ENCODE measurements around the gene CAMK1D. TPM values are rescaled to one million over a fixed set of nuclear protein-coding genes. Genes with fewer than 3 reads are reported as not detected.

The CAMK1D gene
- total RNA-seq, 1 donor from 2014 or later = 2.3 TPM

DNA sequence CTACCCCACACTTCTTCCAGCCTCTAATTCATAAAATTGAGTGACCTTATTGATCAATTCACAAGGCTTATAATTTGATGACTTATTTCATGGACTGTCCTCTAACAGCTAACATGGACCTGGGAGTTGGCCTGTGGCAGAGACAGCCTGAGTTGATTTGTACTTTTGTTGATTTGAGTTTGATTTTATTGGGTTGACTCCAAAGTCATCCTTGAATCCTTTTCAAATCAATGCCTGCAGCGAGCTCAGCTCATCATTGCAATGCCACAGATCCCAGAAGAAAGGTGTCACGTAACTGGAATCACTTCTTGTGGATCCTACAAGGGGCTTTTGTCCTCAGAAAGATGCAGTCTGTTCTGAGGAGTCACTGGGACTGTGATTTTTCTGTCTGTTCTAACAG lies 138.0 kb downstream of the CAMK1D start:
- Histone ChIP-seq H3K36me3 (ENCODE audit: control insufficient read depth, insufficient read depth, low read length) (no peaks in the 10 kb centered on the region), H3K4me3 (ENCODE audit: low read depth, low read length) (no peak overlapping the region), H3K27me3 (ENCODE audit: control insufficient read depth, insufficient read depth, low read length) (no peaks in the 10 kb centered on the region)
- no peak for DNase-seq (ENCODE audit: low read depth)
- TF ChIP-seq, protein P1, sequence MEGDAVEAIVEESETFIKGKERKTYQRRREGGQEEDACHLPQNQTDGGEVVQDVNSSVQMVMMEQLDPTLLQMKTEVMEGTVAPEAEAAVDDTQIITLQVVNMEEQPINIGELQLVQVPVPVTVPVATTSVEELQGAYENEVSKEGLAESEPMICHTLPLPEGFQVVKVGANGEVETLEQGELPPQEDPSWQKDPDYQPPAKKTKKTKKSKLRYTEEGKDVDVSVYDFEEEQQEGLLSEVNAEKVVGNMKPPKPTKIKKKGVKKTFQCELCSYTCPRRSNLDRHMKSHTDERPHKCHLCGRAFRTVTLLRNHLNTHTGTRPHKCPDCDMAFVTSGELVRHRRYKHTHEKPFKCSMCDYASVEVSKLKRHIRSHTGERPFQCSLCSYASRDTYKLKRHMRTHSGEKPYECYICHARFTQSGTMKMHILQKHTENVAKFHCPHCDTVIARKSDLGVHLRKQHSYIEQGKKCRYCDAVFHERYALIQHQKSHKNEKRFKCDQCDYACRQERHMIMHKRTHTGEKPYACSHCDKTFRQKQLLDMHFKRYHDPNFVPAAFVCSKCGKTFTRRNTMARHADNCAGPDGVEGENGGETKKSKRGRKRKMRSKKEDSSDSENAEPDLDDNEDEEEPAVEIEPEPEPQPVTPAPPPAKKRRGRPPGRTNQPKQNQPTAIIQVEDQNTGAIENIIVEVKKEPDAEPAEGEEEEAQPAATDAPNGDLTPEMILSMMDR (IDR thresholded peaks at IDR 0.05; ENCODE audit: insufficient read depth, low read length, poor library complexity, severe bottlenecking) = no peak

DNA sequence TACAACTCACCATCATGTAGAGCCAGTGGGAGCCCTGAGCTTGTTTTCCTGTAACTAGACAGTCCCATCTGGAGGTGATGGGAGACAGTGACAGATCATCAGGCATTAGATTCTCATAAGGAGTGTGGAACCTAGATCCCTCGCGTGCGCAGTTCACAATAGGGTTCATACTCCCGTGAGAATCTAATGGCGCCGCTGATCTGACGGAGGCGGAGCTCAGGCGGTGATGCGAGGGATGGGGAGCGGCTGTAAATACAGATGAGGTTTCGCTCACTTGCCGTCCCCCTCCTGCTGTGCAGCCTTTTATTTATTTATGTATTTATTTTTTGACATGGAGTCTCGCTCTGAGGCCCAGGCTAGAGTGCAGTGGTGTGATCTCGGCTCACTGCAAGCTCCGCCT lies 139.3 kb downstream of the CAMK1D start:
- no peak for DNase-seq (ENCODE audit: low read depth)
- Histone ChIP-seq H3K36me3 (ENCODE audit: control insufficient read depth, insufficient read depth, low read length) (no peaks in the 10 kb centered on the region), H3K27me3 (ENCODE audit: control insufficient read depth, insufficient read depth, low read length) (no peaks in the 10 kb centered on the region), H3K4me3 (ENCODE audit: low read depth, low read length) (no peak overlapping the region)
- TF ChIP-seq, protein P1 (IDR thresholded peaks at IDR 0.05; ENCODE audit: insufficient read depth, low read length, poor library complexity, severe bottlenecking) = no peak

DNA sequence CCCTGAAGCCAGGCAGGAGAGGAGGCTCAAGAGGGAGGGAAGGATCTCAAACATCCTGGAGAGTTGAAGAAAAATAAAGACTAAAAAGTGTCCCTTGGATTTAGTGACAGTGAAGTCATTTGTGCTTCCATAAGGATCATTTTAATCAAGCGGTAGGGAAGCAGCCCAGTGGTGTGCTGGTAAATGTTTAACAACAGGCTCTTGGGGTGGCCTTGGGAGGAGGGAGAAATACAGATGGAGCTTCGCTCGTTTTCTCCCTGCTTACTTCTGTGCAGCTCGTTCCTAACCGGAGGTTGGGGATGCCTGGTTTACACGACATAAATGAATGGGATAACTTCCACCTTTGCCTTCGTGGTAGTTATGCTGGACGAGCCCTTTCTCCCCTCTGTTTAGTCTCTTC lies 140.0 kb downstream of the CAMK1D start:
- DNase-seq (ENCODE audit: low read depth) = no peak
- Histone ChIP-seq H3K4me3 (ENCODE audit: low read depth, low read length) (no peak overlapping the region), H3K27me3 (ENCODE audit: control insufficient read depth, insufficient read depth, low read length) (no peaks in the 10 kb centered on the region), H3K36me3 (ENCODE audit: control insufficient read depth, insufficient read depth, low read length) (no peaks in the 10 kb centered on the region)
- TF ChIP-seq, protein P1 (IDR thresholded peaks at IDR 0.05; ENCODE audit: insufficient read depth, low read length, poor library complexity, severe bottlenecking) = no peak

DNA sequence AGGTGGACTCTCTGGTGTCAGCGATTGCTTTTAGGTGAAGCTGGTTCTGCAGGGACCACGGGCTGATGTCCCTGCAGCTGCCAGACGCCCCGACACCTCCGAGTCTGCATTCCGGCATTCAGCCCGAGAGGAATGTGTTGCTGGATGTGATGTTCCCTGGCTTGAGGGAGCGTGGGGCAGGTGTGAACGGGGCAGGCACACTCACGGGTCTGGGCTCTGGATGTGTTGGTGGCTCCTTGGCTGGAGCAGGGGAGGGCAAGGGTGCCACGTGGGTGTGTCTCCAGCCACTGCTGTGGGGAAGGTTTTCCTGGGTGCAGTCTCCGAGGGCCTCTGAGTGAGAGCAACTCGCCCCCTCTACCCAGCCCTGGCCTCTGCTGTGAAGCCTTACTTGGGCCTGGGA lies 140.5 kb downstream of the CAMK1D start:
- no peak for DNase-seq (ENCODE audit: low read depth)
- H3K36me3 ChIP-seq (ENCODE audit: control insufficient read depth, insufficient read depth, low read length) = no peaks in the 10 kb centered on the region
- H3K27me3 ChIP-seq (ENCODE audit: control insufficient read depth, insufficient read depth, low read length) = no peaks in the 10 kb centered on the region
- TF ChIP-seq, protein P1 (IDR thresholded peaks at IDR 0.05; ENCODE audit: insufficient read depth, low read length, poor library complexity, severe bottlenecking) = no peak
- H3K4me3 ChIP-seq (ENCODE audit: low read depth, low read length) = no peak overlapping the region

DNA sequence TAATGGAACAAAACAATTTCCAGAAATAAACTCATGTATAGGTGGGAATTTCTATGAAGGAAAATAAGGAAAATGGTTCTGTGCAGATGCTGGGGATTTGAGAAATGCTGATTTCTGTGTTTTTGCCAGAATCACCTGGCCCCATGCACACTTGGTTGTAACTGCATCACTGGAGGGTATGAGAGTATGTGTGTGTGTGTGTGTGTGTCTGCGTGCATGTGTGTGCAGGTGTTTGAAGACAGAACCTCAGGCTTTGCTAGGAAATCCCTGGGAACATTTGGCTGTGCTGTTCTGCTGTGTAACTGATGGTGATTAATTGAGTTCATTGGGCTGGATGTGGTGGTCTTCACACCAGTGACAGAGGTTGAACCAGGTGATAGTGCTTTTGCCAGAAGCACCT lies 141.6 kb downstream of the CAMK1D start:
- TF ChIP-seq, protein P1 (IDR thresholded peaks at IDR 0.05; ENCODE audit: insufficient read depth, low read length, poor library complexity, severe bottlenecking) = no peak
- no peaks in the 10 kb centered on the region for H3K27me3 ChIP-seq (ENCODE audit: control insufficient read depth, insufficient read depth, low read length)

DNA sequence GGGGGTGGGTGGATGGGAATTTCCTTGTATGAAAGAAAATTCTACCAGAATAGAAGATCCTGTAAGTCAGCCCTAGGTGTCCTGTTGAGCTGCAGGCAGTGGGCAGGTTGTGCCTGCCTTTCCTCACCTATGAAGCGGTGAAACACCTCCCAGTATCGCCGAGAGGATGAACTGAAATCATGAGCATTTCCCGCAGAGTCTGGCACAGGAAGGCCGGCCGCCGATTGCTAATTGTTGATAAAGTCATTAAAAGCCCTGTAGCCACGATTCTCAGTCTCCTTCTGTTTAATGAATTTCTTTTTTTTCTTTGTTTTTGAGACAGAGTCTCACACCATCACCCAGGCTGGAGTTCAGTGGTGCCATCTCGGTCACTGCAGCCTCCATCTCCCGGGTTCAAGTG lies 142.1 kb downstream of the CAMK1D start:
- Histone ChIP-seq H3K27me3 (ENCODE audit: control insufficient read depth, insufficient read depth, low read length) (no peaks in the 10 kb centered on the region), H3K4me3 (ENCODE audit: low read depth, low read length) (no peak overlapping the region), H3K36me3 (ENCODE audit: control insufficient read depth, insufficient read depth, low read length) (no peaks in the 10 kb centered on the region)
- TF ChIP-seq, protein P1 (IDR thresholded peaks at IDR 0.05; ENCODE audit: insufficient read depth, low read length, poor library complexity, severe bottlenecking) = no peak
- no peak for DNase-seq (ENCODE audit: low read depth)

More for the DNA sequence above, 141.6 kb downstream of the CAMK1D start:
- DNase-seq (ENCODE audit: low read depth) = no peak
- Histone ChIP-seq H3K4me3 (ENCODE audit: low read depth, low read length) (no peak overlapping the region), H3K36me3 (ENCODE audit: control insufficient read depth, insufficient read depth, low read length) (no peaks in the 10 kb centered on the region)

Data from kidney epithelial cell (primary cell).